Breast epithelium (tissue), 3 donors: Measurements from ENCODE around the gene STX2.

ENCODE experiments used
- POLR2A ChIP-seq: fragments of 450-650 bp; IDR thresholded peaks from one replicate; pipeline ENCODE4 v1.6.1; 2016; ENCODE audit warnings: antibody characterized with exemption, mild to moderate bottlenecking, moderate library complexity
- POLR2AphosphoS5 ChIP-seq, 3 donors: sonication (generic); formaldehyde crosslinking; IDR thresholded peaks; one replicate each; pipeline ENCODE4 v1.6.1; 2017; ENCODE audit warnings: antibody characterized with exemption in 3 of 3
- TF ChIP-seq, protein P1 (sequence below), 3 donors: fragments of 450-650 bp; IDR thresholded peaks; one replicate each; pipeline ENCODE4 v1.5.1; 2016 to 2017; ENCODE audit warnings: antibody characterized with exemption in 3 of 3, mild to moderate bottlenecking in 3 of 3, moderate library complexity in 3 of 3

DNA sequence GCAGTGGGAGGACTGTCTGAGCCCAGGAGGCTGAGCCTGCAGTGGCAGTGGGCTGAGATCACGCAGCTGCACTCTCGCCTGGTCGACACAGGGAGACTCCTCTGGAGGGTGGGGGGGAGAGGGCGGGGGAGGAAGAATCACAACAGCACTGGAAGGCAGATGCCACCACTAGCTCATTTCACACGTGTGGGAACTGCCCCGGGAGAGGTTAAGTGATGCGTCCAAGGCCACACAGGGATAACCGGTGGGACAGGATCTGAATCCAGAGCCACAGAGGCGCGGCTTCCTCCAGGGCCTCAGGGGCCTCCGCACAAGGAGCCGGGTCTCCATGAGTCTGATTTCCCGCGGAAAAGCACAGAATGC lies 20.8 kb downstream of the STX2 start:
- TF ChIP-seq, protein P1, sequence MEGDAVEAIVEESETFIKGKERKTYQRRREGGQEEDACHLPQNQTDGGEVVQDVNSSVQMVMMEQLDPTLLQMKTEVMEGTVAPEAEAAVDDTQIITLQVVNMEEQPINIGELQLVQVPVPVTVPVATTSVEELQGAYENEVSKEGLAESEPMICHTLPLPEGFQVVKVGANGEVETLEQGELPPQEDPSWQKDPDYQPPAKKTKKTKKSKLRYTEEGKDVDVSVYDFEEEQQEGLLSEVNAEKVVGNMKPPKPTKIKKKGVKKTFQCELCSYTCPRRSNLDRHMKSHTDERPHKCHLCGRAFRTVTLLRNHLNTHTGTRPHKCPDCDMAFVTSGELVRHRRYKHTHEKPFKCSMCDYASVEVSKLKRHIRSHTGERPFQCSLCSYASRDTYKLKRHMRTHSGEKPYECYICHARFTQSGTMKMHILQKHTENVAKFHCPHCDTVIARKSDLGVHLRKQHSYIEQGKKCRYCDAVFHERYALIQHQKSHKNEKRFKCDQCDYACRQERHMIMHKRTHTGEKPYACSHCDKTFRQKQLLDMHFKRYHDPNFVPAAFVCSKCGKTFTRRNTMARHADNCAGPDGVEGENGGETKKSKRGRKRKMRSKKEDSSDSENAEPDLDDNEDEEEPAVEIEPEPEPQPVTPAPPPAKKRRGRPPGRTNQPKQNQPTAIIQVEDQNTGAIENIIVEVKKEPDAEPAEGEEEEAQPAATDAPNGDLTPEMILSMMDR (IDR thresholded peaks at IDR 0.05) = no peak
- no peak for TF ChIP-seq POLR2A
- no peak for TF ChIP-seq POLR2AphosphoS5 (IDR thresholded peaks at IDR 0.05)
